Omental fat pad (tissue), 4 donors: ENCODE measurements around the gene NPW. TPM values are rescaled to one million over a fixed set of nuclear protein-coding genes. Genes with fewer than 3 reads are reported as not detected.

Source experiments
- ATAC-seq: fragments of 150-250 bp; one replicate; pipeline ENCODE4 v1.9.1; 2016; ENCODE audit warnings: mild to moderate bottlenecking, moderate library complexity; ENCODE audit not compliant: low FRiP score
- DNase-seq: peaks from one replicate; pipeline ENCODE4 v3.0.0-alpha.2; 2019; ENCODE audit warnings: low spot score
- total RNA-seq, 4 donors: library from RNA; depleted of rRNA; stranded (reverse); fragments of >200 nt; gene quantifications; one replicate each; pipeline ENCODE4 v1.1.0, GENCODE V29; 2016
- TF ChIP-seq, protein P1 (sequence below), 3 donors: fragments of 450-650 bp; IDR thresholded peaks; one replicate each; pipeline ENCODE4 v1.5.1; 2016 to 2017; ENCODE audit warnings: antibody characterized with exemption in 3 of 3, mild to moderate bottlenecking in 3 of 3, moderate library complexity in 2 of 3

NPW gene
- total RNA-seq, 4 donors from 2014 or later = 0.48 TPM; not detected in 3

DNA sequence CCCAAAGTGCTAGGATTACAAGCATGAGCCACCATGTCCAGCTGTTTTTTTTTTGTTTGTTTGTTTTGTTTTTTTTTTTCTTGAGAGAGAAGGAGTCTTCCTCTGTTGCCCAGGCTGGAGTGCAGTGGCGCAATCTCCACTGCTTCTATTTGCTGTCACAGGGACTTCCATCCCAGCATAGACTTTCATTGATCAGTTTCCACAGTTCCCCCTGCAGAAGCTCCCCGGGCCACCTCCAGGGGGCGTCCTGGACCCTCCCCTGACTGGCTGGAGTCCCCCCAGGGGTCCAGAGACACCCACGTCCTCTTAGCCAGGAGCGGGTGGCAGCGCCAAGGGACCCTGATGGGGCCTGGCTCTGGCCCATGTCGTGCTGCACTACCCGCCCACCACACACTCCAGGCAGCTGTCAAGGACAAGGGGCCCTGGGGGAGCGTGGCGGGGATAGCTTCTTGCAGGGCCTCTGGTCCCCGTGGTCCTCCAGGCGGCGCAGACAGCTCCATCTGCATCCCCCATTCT is 3.1 kb upstream of the NPW start:
- ATAC-seq (no peak), DNase-seq (no peak)
- TF ChIP-seq, protein P1, sequence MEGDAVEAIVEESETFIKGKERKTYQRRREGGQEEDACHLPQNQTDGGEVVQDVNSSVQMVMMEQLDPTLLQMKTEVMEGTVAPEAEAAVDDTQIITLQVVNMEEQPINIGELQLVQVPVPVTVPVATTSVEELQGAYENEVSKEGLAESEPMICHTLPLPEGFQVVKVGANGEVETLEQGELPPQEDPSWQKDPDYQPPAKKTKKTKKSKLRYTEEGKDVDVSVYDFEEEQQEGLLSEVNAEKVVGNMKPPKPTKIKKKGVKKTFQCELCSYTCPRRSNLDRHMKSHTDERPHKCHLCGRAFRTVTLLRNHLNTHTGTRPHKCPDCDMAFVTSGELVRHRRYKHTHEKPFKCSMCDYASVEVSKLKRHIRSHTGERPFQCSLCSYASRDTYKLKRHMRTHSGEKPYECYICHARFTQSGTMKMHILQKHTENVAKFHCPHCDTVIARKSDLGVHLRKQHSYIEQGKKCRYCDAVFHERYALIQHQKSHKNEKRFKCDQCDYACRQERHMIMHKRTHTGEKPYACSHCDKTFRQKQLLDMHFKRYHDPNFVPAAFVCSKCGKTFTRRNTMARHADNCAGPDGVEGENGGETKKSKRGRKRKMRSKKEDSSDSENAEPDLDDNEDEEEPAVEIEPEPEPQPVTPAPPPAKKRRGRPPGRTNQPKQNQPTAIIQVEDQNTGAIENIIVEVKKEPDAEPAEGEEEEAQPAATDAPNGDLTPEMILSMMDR (IDR thresholded peaks at IDR 0.05) = no peak

GRCh38 chr16:2019921-2020831 is 591 bp downstream of the NPW start:
- TF ChIP-seq, protein P1 (IDR thresholded peaks at IDR 0.05) = no peak
- DNase-seq (no peak), ATAC-seq (no peak)

DNA sequence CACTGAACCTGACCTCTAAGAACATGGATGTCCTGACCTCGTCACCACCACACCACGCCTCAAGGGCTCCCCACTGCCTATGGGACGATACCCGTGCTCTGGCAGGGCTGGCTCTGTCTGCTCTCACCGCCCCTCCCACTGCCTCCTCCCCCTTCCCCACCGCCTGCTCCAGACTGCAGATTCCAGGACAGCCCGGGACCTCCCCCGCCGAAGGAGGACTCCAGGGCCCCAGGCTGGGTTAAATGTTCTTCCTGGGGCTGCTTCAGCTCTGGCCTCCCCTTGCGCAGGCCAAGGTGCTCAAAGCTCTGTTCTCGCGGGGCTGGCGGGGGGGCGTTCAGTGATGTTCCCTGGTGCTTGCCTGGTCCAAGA is 3.1 kb downstream of the NPW start:
- DNase-seq (no peak), ATAC-seq (peak; percentile 25)
- TF ChIP-seq, protein P1 (IDR thresholded peaks at IDR 0.05) = no peak

DNA sequence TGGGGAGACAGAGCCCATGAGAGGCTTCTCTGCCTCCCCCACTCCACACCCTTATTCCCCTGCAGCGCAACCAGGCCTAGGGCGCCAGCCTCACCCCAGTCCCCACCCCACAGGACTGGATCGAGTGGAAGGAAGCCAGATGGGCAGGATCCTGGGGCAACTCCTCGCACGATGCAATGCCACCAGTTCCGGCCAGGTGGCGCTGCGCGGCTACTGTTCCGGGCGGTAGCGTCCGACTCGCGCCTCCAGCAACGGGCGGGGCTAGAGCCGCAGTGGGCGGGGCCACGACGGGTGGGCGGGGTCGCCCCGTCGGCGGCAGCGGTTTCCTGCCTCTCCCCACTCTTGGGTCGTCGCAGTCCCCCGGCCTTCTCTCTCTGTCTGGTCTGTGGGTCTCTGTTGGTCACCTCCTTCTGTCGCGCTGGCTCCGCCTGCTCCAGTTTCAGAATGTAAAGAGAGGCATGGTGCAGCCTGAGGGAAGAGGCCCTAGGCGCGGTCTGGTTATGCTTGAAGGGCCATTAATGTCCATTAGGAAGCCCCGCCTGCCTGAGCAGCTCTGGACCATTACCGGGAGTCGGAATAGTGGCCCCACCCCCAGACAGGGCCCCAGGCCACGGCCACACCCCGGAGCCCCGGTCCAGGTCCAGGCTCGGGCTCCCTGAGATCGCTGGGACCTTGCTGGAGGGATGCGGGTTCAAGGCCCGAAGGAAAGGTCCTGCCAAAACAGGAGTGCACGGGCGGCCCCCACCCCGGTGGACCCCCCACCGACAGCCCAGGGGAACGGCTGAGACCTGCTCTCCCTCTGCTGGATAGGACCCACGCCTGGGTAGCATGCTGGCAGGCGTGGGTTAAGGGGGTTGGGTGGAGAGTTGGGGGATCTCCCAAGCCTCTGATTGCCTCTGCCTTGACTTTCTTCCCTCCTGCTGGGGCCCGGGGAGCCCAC is 3.8 kb downstream of the NPW start:
- TF ChIP-seq, protein P1 (IDR thresholded peaks at IDR 0.05) = peak in 2 of 3 donors; percentile 80 to 92
- peak; percentile 92 for DNase-seq
- ATAC-seq = peak; percentile 90

DNA sequence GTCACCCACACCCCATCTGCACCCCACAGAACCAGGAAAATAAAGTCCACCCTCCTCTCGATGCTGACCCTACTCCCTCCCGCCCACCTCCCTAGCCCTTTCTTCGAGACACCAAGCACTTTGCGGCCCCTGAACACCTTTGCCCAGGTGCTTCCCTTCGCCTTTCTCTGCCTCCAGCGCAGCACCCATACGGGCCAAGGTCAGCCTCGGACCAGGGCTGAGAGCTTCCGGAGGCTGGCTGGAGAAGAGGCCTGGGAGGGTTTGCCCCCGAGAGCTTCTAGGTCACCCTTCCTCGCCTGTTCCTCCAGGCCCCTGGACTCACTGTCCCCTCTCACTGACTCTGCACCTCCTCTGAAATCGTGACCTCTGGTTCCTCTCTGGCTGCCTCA is 4.4 kb downstream of the NPW start:
- DNase-seq = no peak
- no peak for ATAC-seq
- TF ChIP-seq, protein P1 (IDR thresholded peaks at IDR 0.05) = no peak

DNA sequence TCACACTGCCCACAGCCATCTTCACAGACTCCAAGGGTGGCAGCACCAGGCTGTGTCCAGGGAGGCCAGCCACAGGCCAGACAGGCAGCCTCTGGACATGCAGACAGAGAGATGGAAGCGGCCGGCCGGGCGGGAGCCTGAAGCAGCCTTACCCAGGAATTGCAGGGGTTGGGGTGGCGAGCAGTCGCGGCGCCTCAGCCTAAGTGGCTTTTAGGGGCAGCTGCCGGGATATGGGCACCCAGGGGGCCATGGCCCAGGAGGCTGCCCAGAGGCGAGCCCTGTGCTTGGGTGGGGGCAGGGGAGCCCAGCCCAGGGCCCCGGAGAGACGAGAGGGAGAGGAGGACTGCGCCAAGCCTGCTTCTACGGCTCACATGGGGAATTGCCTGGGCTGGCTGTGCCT is 5.7 kb downstream of the NPW start:
- ATAC-seq = no peak
- DNase-seq = no peak
- TF ChIP-seq, protein P1 (IDR thresholded peaks at IDR 0.05) = no peak
